AG09309 (cell line): ENCODE results near the gene HEPACAM.

Experiments used
- DNase-seq: peaks from one replicate; pipeline ENCODE4 v3.0.0-alpha.2; 2010; ENCODE audit warnings: low read depth
- H3K4me3 ChIP-seq: 2 replicates; pipeline ENCODE4 v1.5.1; 2011; ENCODE audit warnings: mild to moderate bottlenecking, low read depth, low read length, moderate library complexity; ENCODE audit not compliant: control insufficient read depth
- CTCF ChIP-seq: IDR thresholded peaks from 2 replicates; pipeline ENCODE4 v1.5.1; 2011; ENCODE audit warnings: mild to moderate bottlenecking, low read depth, low read length, inconsistent platforms; ENCODE audit not compliant: insufficient read depth, control insufficient read depth; ENCODE audit errors: missing control alignments

Gene HEPACAM

DNA sequence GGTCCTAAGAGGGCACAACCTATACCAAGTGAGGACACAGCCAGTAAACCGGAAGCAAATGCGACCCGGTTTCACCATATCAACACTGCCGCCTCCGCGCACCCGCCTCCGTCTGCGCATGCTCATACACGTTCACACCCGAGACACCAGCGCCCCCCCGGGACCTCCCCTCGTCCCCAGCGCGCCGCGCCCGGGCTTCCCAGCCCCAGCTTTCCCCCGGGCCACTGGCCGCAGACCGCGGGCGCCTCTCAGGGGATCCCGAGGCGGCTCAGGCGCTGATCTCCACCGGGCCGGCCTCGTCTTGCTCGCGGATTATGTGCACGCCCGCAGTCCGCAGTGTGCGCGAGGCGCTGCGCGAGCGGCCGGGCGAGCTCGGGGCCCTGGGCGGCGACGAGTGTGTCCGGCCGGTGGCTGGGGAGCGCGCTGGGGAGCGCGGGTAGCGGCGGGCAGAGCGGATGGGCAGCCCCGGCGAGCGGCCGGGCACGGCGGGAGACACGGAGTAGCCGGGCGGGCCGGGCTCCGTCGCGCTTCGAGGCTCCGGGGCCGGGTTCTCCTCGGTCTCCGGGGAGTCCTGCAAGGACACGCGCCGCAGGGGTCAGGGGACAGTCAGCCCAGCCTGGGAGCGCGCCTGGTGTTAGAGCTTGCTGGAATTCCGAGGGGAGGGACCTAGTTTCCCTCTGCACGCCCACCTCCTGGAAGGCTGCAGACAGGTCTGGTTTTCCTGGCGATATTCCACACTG, 14.8 kb downstream of the HEPACAM start:
- H3K4me3 ChIP-seq = peak overlapping the region; percentile 2
- no peak for TF ChIP-seq CTCF
- no peak for DNase-seq

DNA sequence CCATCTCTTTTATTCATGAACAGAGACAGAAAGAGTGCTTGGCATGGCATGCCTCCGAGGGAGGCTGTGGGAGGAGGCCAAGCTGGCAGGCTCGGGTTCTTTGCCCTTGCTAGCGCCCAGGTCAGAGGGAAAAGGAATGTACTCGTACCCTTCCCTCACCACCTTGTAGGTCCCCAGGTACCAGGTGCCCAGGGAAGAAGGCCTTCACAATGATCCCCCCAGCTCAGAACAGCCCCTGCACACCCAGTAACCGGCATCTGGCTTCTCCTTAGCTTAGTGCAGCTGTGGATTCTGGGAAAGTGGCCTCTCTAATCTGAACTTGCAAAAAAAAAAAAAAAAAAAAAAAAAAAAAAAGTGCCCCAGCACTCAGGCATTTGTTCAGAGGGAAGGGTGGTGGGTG, 15.5 kb downstream of the HEPACAM start:
- H3K4me3 ChIP-seq = no peak overlapping the region
- DNase-seq = no peak
- TF ChIP-seq CTCF = no peak

DNA sequence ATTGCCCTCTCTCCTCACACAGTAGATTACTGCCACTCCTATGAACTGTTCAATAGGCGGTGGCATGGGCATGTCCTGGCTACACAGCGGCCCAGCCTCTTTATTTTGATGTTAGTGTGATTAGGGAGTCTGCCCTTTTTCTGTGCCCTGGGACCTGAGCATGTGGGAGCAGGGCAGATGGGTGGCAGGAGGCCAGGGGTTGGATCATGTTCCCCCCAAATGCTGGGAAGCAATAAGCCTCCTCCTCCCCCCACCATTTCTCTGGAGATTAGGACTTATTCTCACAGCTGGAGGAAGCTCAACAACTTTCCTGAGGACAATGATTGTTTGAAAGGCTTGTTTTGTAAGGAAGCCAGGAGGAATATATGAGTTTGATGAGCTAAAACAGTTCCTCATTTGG, 15.9 kb downstream of the HEPACAM start:
- no peak for DNase-seq
- H3K4me3 ChIP-seq = no peak overlapping the region
- TF ChIP-seq CTCF = no peak

GRCh38 chr11:124918950-124919349, 16.9 kb downstream of the HEPACAM start, which contains the start of gene HEPN1:
Gene HEPN1, plus strand, starts transcription at chr11:124919250.
- no peak for DNase-seq
- TF ChIP-seq CTCF = no peak
- H3K4me3 ChIP-seq = no peak within 1 kb of the TSS

GRCh38 chr11:124917115-124917637, 18.7 kb downstream of the HEPACAM start:
- TF ChIP-seq CTCF = no peak
- no peak for DNase-seq
- H3K4me3 ChIP-seq = no peak overlapping the region

DNA sequence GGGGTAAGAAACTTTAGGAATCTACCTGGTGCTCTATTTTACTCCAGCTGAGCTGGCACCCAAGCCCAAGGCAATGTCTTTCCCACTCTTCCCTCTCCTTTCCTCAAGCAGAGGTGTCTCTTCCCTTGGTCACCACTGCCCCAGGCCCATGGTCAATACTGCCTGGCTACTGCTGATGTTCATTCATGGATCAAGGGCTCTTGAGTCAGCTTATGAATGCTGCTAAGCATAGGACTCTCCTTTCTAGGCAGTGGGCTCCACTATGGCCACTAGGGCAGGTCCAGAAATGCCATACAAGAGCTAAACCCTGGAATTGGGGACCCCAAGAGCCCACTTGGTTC, 19.5 kb downstream of the HEPACAM start:
- no peak for TF ChIP-seq CTCF
- no peak overlapping the region for H3K4me3 ChIP-seq
- DNase-seq = no peak
